IPS-20b (cell line): ENCODE measurements around the gene OR52E8.
A peak's percentile ranks its signal among the peaks of the same experiment; 100 is the strongest.

ENCODE experiments used
- H3K27ac ChIP-seq: one replicate; pipeline ENCODE4 v1.5.1; 2013; ENCODE audit warnings: low read length
- H3K27me3 ChIP-seq: 2 replicates; pipeline ENCODE4 v1.6.1; 2013; ENCODE audit warnings: mild to moderate bottlenecking, low read length, inconsistent platforms; ENCODE audit not compliant: insufficient read depth
- H3K36me3 ChIP-seq: 2 replicates; pipeline ENCODE4 v1.6.1; 2013; ENCODE audit warnings: low read depth, mild to moderate bottlenecking, inconsistent platforms, low read length, moderate library complexity; ENCODE audit not compliant: insufficient read depth
- H3K4me1 ChIP-seq: 2 replicates; pipeline ENCODE4 v1.6.1; 2013; ENCODE audit warnings: mild to moderate bottlenecking, control low read depth, inconsistent platforms, low read length, moderate library complexity; ENCODE audit not compliant: insufficient read depth
- H3K4me3 ChIP-seq: 2 replicates; pipeline ENCODE4 v1.5.1; 2013; ENCODE audit warnings: mild to moderate bottlenecking, low read length, inconsistent platforms
- H3K9ac ChIP-seq: 2 replicates; pipeline ENCODE4 v1.6.1; 2013; ENCODE audit warnings: low read depth, mild to moderate bottlenecking, inconsistent platforms, low read length, moderate library complexity
- H3K9me3 ChIP-seq: 2 replicates; pipeline ENCODE4 v1.6.1; 2013; ENCODE audit warnings: mild to moderate bottlenecking, low read depth, low read length, inconsistent platforms; ENCODE audit not compliant: insufficient read depth

Gene OR52E8

DNA sequence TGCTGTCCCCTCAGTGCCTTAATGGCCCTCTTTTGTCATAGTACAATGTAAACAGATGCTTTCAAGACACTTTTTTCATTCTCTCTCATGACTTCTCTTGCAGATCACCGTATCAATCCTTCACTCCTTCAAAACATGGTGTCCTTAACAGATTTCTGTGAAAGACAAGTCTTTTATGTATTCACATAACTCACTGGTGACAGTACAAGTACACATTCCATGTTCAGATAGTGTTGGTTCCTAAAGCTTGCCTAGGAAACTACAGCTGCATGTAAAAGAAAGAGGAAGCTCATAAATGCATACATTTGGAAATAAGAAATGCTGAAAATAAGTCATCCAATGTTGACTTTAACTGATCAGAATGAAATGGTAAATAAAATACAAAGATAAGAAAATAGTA lies 10.8 kb downstream of the OR52E8 start:
- H3K36me3 ChIP-seq = no peaks in the 10 kb centered on the region

DNA sequence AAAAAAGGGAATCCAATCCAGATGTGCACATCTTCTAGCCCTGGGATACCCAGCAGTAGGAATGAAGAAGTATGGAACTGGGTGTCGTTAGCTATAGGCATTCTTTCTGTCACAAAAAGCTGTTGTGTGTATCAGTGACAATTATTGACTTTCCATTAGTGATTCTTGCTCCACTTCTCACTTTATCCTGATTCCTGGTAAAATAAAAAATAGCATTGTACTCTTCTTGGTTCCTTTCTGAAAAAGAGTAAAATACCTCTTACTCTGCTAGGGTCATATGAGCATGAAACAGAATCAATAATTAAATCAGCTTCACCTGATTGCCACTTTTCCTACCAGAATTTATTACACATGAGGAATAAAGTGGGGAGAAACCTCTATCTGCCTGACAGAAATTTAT lies 15.7 kb downstream of the OR52E8 start, which contains the start of gene OR52E6:
TSS of gene OR52E6 (minus strand) at position 101 of the 400 bp plus-strand sequence. CDS start at position 101, 0 bp downstream.
- Histone ChIP-seq H3K9me3 (no peaks in the 10 kb centered on the region), H3K36me3 (no peaks in the 10 kb centered on the region), H3K27ac (no peak within 1 kb of the TSS), H3K27me3 (no peaks in the 10 kb centered on the region), H3K4me1 (no peaks in the 10 kb centered on the region), H3K4me3 (no peak within 1 kb of the TSS), H3K9ac (no peak within 1 kb of the TSS)

More for the DNA sequence above, 10.8 kb downstream of the OR52E8 start:
- Histone ChIP-seq H3K4me1 (no peaks in the 10 kb centered on the region), H3K27ac (no peak overlapping the region), H3K9me3 (no peaks in the 10 kb centered on the region), H3K27me3 (no peaks in the 10 kb centered on the region), H3K9ac (no peak overlapping the region), H3K4me3 (no peak overlapping the region)

- no peaks in the 10 kb centered on the region for H3K9me3 ChIP-seq
Measured at GRCh38 chr11:5837695-5838094, 19.8 kb downstream of the OR52E8 start.

DNA sequence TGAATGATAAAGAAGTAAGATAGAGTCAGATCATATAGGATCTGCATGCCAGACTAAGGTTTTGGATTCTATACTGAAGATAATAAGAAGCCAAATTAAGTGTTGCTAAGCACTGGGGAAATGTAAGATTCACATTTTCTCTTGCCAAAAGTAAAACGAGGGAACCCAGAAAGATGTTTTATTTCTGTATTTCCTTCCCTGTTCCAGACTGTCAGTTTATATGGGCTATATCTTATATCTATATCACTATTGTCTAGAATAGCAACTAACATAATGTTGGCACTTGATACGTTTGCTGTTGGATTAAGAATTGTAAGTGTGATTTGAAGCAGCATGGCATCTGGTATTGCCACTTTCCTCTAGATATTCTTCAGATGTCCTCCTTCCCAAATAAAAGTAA lies 24.0 kb downstream of the OR52E8 start:
- no peak overlapping the region for H3K4me3 ChIP-seq

More at GRCh38 chr11:5837695-5838094, 19.8 kb downstream of the OR52E8 start:
- H3K4me3 ChIP-seq = no peak overlapping the region
- no peaks in the 10 kb centered on the region for H3K27me3 ChIP-seq
- H3K9ac ChIP-seq = no peak overlapping the region
- no peaks in the 10 kb centered on the region for H3K36me3 ChIP-seq
- no peak overlapping the region for H3K27ac ChIP-seq
- H3K4me1 ChIP-seq = no peaks in the 10 kb centered on the region

DNA sequence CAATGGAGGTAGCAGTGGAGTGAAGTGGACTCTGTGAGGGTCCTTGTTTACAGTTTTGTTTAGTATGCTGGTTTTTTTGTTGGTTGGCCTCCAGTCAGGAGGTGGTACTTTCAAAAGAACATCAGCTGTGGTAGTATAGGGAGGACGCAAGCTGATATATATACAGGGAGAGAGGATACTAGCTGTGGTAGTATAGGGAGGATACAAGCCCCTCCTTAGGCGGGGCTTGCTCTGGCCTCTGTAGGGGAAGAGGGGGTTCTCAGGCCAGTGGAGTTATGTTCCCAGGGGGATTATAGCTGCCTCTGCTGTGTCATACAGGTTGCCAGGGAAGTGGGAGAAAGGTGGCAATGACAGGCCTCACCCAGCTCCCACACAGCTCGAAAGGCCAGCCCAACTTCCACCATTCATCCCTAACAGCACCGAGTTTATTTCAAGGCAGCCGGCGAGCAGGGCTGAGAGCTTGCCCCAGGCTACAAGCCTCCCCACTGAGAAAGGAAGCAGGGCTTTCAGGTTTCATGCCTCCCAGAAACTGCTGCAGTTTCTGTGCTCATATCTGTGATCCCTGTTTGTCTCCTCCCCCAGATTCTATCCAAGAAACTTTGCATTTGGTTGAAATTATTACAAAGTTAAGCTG lies 26.2 kb downstream of the OR52E8 start:
- Histone ChIP-seq H3K9me3 (no peaks in the 10 kb centered on the region; the same call in 1 of the 2 replicates), H3K9ac (no peak overlapping the region), H3K36me3 (no peaks in the 10 kb centered on the region), H3K4me1 (no peaks in the 10 kb centered on the region), H3K4me3 (no peak overlapping the region), H3K27me3 (no peaks in the 10 kb centered on the region), H3K27ac (no peak overlapping the region)

More for the DNA sequence above, 24.0 kb downstream of the OR52E8 start:
- no peaks in the 10 kb centered on the region for H3K4me1 ChIP-seq
- H3K27me3 ChIP-seq = no peaks in the 10 kb centered on the region
- H3K27ac ChIP-seq = no peak overlapping the region
- H3K9me3 ChIP-seq = no peaks in the 10 kb centered on the region
- no peak overlapping the region for H3K9ac ChIP-seq
- H3K36me3 ChIP-seq = no peaks in the 10 kb centered on the region

GRCh38 chr11:5818245-5818886 lies 39.1 kb downstream of the OR52E8 start:
- Histone ChIP-seq H3K9me3 (no peaks in the 10 kb centered on the region), H3K27me3 (no peaks in the 10 kb centered on the region), H3K36me3 (no peaks in the 10 kb centered on the region), H3K4me3 (no peak overlapping the region), H3K4me1 (no peaks in the 10 kb centered on the region), H3K27ac (no peak overlapping the region), H3K9ac (no peak overlapping the region)

DNA sequence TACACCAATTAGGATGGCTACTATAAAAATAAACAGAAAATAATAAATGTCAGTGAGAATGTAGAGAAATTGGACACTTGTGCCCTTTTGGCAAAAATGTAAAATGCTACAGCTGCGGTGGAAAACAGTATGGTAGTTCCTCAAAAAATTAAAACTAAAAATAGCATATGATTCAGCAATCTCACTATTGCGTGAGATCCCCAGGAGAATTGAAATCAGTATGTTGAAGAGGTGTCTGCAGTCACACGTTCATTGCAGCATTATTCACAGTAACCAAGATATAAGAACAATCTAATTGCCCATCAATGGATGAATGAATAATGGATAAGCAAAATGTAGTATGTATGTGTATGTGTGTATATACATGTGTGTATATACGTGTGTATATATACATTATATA lies 42.0 kb downstream of the OR52E8 start:
- Histone ChIP-seq H3K4me1 (no peaks in the 10 kb centered on the region), H3K27ac (no peak overlapping the region), H3K9me3 (no peaks in the 10 kb centered on the region), H3K27me3 (no peaks in the 10 kb centered on the region), H3K9ac (no peak overlapping the region), H3K36me3 (no peaks in the 10 kb centered on the region), H3K4me3 (no peak overlapping the region)

- Histone ChIP-seq H3K4me3 (no peak overlapping the region), H3K4me1 (no peaks in the 10 kb centered on the region), H3K27me3 (no peaks in the 10 kb centered on the region), H3K36me3 (no peaks in the 10 kb centered on the region), H3K9ac (no peak overlapping the region), H3K27ac (no peak overlapping the region), H3K9me3 (no peaks in the 10 kb centered on the region)
Measured at GRCh38 chr11:5809905-5810795, 47.3 kb downstream of the OR52E8 start.

GRCh38 chr11:5809122-5809519 lies 48.4 kb downstream of the OR52E8 start:
- Histone ChIP-seq H3K4me1 (no peaks in the 10 kb centered on the region), H3K4me3 (peak overlapping the region; percentile 58; the same call in 1 of the 2 replicates), H3K36me3 (no peaks in the 10 kb centered on the region), H3K27me3 (no peaks in the 10 kb centered on the region), H3K9ac (no peak overlapping the region; the same call in 1 of the 2 replicates), H3K27ac (no peak overlapping the region), H3K9me3 (peaks cover 4% of the 10 kb centered on the region; the same call in 1 of the 2 replicates)

DNA sequence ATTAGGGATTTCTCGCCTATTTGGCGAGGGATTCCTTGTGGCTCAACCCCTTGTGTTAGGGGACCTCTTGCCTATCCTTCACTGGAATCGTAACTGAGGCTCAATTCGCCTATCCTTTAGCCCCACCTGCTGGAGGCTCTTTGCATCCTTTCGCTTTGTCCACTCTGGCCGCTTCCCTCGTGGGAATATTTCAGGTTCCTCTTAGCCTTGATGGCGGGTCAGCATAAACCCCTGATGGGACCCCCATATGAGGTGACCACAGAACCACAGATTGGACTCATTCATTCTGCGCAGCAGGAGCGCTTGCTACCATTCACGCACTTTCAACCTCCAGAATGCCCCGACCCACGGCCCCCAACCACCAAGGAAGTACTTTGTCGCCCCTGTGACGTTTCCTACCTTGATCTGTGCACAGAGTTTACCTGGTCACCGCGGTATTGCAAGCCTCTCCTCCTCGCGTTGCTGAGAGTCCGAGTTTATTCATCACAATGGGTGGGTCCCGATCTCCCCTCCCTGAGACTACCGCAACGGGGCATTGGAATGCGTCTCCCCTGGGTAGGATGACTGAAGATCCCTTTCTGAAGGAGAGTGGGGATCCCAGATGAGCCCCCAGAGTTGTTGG lies 48.9 kb downstream of the OR52E8 start, which contains the start of gene OR52N2:
TSS of gene OR52N2 (plus strand) at position 425 of the 622 bp plus-strand sequence. CDS start 11,412 bp downstream, outside the sequence.
- Histone ChIP-seq H3K36me3 (no peaks in the 10 kb centered on the region), H3K27me3 (no peaks in the 10 kb centered on the region), H3K4me1 (no peaks in the 10 kb centered on the region), H3K9me3 (peaks cover 9% of the 10 kb centered on the region; the same call in 1 of the 2 replicates), H3K9ac (no peak within 1 kb of the TSS; the same call in 1 of the 2 replicates), H3K4me3 (peak within 1 kb of the TSS; percentile 58; the same call in 1 of the 2 replicates), H3K27ac (no peak within 1 kb of the TSS)

DNA sequence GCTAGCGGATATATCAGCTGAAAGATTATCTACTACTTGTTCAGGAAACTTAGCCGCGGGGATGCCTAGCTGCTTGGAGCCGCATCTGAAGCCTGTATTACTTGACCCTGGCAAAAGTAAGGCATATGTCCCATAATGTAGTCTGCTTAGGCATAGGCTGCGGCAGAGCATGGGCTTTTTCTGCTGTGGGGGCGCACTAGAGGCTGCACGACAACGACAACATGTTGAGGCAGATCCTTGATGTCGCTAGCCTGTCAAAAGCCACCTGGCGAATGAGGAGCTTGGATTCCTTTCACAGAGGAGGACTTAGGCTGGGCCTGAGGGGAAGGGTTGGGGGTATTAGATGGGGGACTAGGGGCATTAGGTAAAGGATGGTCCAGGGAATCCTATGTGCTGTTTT lies 49.9 kb downstream of the OR52E8 start:
- Histone ChIP-seq H3K27ac (no peak overlapping the region), H3K4me1 (no peaks in the 10 kb centered on the region), H3K9me3 (peaks cover 9% of the 10 kb centered on the region; the same call in 1 of the 2 replicates), H3K4me3 (no peak overlapping the region), H3K27me3 (no peaks in the 10 kb centered on the region), H3K9ac (no peak overlapping the region), H3K36me3 (no peaks in the 10 kb centered on the region)
